Measurements from ENCODE around the gene TSFM. TPM values are rescaled to one million over a fixed set of nuclear protein-coding genes. Genes with fewer than 3 reads are reported as not detected.

TSFM gene
- total and polyA plus RNA-seq, 2 of the 13 experiments (the other 11 are each of a cell fraction or from before 2014, with no cell fraction given): 29.8 to 68.3 TPM

- TF ChIP-seq RXRB (CRISPR knock-in tag; IDR thresholded peaks at IDR 0.05; ENCODE audit: borderline replicate concordance) (peak; percentile 40; the same call in 1 of the 2 replicates), PHB2 (IDR thresholded peaks at IDR 0.05; ENCODE audit: partially characterized antibody) (no peak), RELA (CRISPR knock-in tag; IDR thresholded peaks at IDR 0.05) (no peak), ZNF180 (CRISPR knock-in tag; IDR thresholded peaks at IDR 0.05; ENCODE audit: borderline replicate concordance, low read depth) (no peak), ATAD3A (CRISPR knock-in tag; IDR thresholded peaks at IDR 0.05) (no peak), ZSCAN25 (CRISPR knock-in tag; IDR thresholded peaks at IDR 0.05) (no peak), AGO1 (IDR thresholded peaks at IDR 0.05; ENCODE audit: low read depth, low read length, poor library complexity, severe bottlenecking) (no peak), ZNF615 (CRISPR knock-in tag; IDR thresholded peaks at IDR 0.05; ENCODE audit: borderline replicate concordance) (no peak), SCMH1 (CRISPR knock-in tag; IDR thresholded peaks at IDR 0.05; ENCODE audit: borderline replicate concordance) (no peak), PATZ1 (CRISPR knock-in tag; IDR thresholded peaks at IDR 0.05) (peak; percentile 47; the same call in 1 of the 2 replicates), ZFP36 (IDR thresholded peaks at IDR 0.05; ENCODE audit: borderline replicate concordance, low read depth, low read length, partially characterized antibody) (no peak), PRDM15 (CRISPR knock-in tag; IDR thresholded peaks at IDR 0.05) (no peak), ZNF572 (CRISPR knock-in tag; IDR thresholded peaks at IDR 0.05) (no peak), TMF1 (CRISPR knock-in tag; IDR thresholded peaks at IDR 0.05; ENCODE audit: low read depth) (no peak), CSRNP1 (CRISPR knock-in tag; IDR thresholded peaks at IDR 0.05) (no peak), DPF2 (CRISPR knock-in tag; IDR thresholded peaks at IDR 0.05; ENCODE audit: borderline replicate concordance, low read depth) (no peak), PBX3 (CRISPR knock-in tag; IDR thresholded peaks at IDR 0.05; ENCODE audit: borderline replicate concordance) (no peak), HOXA9 (CRISPR knock-in tag; IDR thresholded peaks at IDR 0.05; ENCODE audit: borderline replicate concordance) (no peak), TRIM24 (CRISPR knock-in tag; IDR thresholded peaks at IDR 0.05) (peak; percentile 85), NFYC (CRISPR knock-in tag; IDR thresholded peaks at IDR 0.05) (no peak), ZNF850 (CRISPR knock-in tag; conservative IDR thresholded peaks at IDR 0.05) (no peak)
Measured at GRCh38 chr12:57813971-57814772, 31.6 kb downstream of the TSFM start (continued).
